Right hindlimb (tissue), 1 donor: ENCODE results near the gene CNP.
"Not testable (repeated sequence)": the region's sequence is repeated elsewhere in the genome, so short reads cannot be mapped to it uniquely, and the experiment has no call there.

Experiments
- DNase-seq: peaks from one replicate; pipeline ENCODE4 v3.0.0-alpha.2; 2018

The CNP gene

GRCh38 chr17:41966463-41967140 is at the start of gene CNP:
TSS of gene CNP (plus strand) at chr17:41966795. CDS start at chr17:41966885, 90 bp downstream.
- DNase-seq = peak; percentile 92

- DNase-seq = peak; percentile 60
Observed at GRCh38 chr17:41917192-41917591, 49.4 kb upstream of the CNP start.

GRCh38 chr17:41917679-41918313 is 48.8 kb upstream of the CNP start:
- DNase-seq = no peak

GRCh38 chr17:41918314-41919164 is 48.1 kb upstream of the CNP start, which contains the start of gene ACLY:
TSS of gene ACLY (minus strand) at chr17:41918951. CDS start at chr17:41913873, 5,078 bp downstream.
- DNase-seq = peak; percentile 98

- no peak for DNase-seq
Observed at GRCh38 chr17:41919165-41919817, 47.3 kb upstream of the CNP start.

GRCh38 chr17:41919840-41920579 is 46.6 kb upstream of the CNP start:
- DNase-seq = peak; percentile 39

- DNase-seq = no peak
Observed at GRCh38 chr17:41920580-41920955, 46.0 kb upstream of the CNP start.

GRCh38 chr17:41925991-41926590 is 40.5 kb upstream of the CNP start:
- no peak for DNase-seq

- no peak for DNase-seq
Observed at GRCh38 chr17:41928693-41929251, 37.8 kb upstream of the CNP start.

GRCh38 chr17:41930009-41930832 is 36.4 kb upstream of the CNP start, which contains the start of gene ODAD4:
TSS of gene ODAD4 (plus strand) at chr17:41930617. CDS start at chr17:41930724, 107 bp downstream.
- DNase-seq = peak; percentile 99

GRCh38 chr17:41930833-41931156 is 35.8 kb upstream of the CNP start:
- DNase-seq = not testable (repeated sequence)

GRCh38 chr17:41931715-41932114 is 34.9 kb upstream of the CNP start:
- DNase-seq = not testable (repeated sequence)

GRCh38 chr17:41932816-41933389 is 33.7 kb upstream of the CNP start:
- no peak for DNase-seq

GRCh38 chr17:41935641-41936040 is 31.0 kb upstream of the CNP start:
- no peak for DNase-seq

GRCh38 chr17:41937970-41938954 is 28.3 kb upstream of the CNP start:
- DNase-seq = no peak

GRCh38 chr17:41939044-41939692 is 27.4 kb upstream of the CNP start:
- DNase-seq = no peak

GRCh38 chr17:41939693-41940090 is 26.9 kb upstream of the CNP start:
- DNase-seq = no peak

- DNase-seq = no peak
Observed at GRCh38 chr17:41941168-41941567, 25.4 kb upstream of the CNP start.
